Sigmoid colon (tissue), 7 donors: ENCODE data around the gene CDIPT. TPM values are rescaled to one million over a fixed set of nuclear protein-coding genes. Genes with fewer than 3 reads are reported as not detected.
"Not testable (repeated sequence)": the region's sequence is repeated elsewhere in the genome, so short reads cannot be mapped to it uniquely, and the experiment has no call there.

ENCODE experiments used
- DNase-seq: peaks from one replicate; pipeline ENCODE4 v3.0.0-alpha.2; 2019
- H3K27ac ChIP-seq, 4 donors: fragments of 200-600 bp; sonication (generic); one replicate each; pipeline ENCODE4 v1.5.1; 2016 to 2019; ENCODE audit warnings: mild to moderate bottlenecking in 1 of 4
- H3K27me3 ChIP-seq, 3 donors: fragments of 200-600 bp; sonication (generic); one replicate each; pipeline ENCODE4 v1.5.1; 2019; ENCODE audit warnings: mild to moderate bottlenecking in 1 of 3
- H3K36me3 ChIP-seq, 4 donors: fragments of 200-600 bp; sonication (generic); one replicate each; pipeline ENCODE4 v1.5.1; 2016 to 2019
- H3K4me1 ChIP-seq, 4 donors: fragments of 200-600 bp; sonication (generic); one replicate each; pipeline ENCODE4 v1.5.1; 2017 to 2019
- H3K4me3 ChIP-seq, 4 donors: fragments of 200-600 bp; sonication (generic); one replicate each; pipeline ENCODE4 v1.5.1; 2017 to 2019; ENCODE audit warnings: mild to moderate bottlenecking in 2 of 4, moderate library complexity in 1 of 4
- H3K9me3 ChIP-seq, 4 donors: fragments of 200-600 bp in 3 of 4; sonication (generic) in 3 of 4; one replicate each; pipeline versions ENCODE4 v1.5.1 to v1.6.1; 2013 to 2019
- CTCF ChIP-seq, 4 experiments: fragments of 450-650 bp in 3 of 4; fragments of 200-600 bp in 1 of 4; IDR thresholded peaks; one replicate each; pipeline ENCODE4 v1.5.1; 2016 to 2019; ENCODE audit warnings: antibody characterized with exemption in 4 of 4, mild to moderate bottlenecking in 3 of 4, moderate library complexity in 2 of 4
- EP300 ChIP-seq, 4 donors: sonication (generic); formaldehyde crosslinking; IDR thresholded peaks; one replicate each; pipeline ENCODE4 v1.6.1; 2017; ENCODE audit warnings: antibody characterized with exemption in 4 of 4
- POLR2A ChIP-seq, 2 donors: fragments of 450-650 bp; IDR thresholded peaks; one replicate each; pipeline ENCODE4 v1.6.1; 2016; ENCODE audit warnings: antibody characterized with exemption in 2 of 2, mild to moderate bottlenecking in 2 of 2, moderate library complexity in 2 of 2
- POLR2AphosphoS5 ChIP-seq, 4 donors: sonication (generic); formaldehyde crosslinking; IDR thresholded peaks; one replicate each; pipeline ENCODE4 v1.6.1; 2017; ENCODE audit warnings: antibody characterized with exemption in 4 of 4
- WGBS, 2 donors: extraction: QIAGEN DNeasy Blood & Tissue Kit; methylation state at CpG; one replicate each; pipeline ENCODE4 v1.1.7; 2013; 5-methylcytosine and 5-hydroxymethylcytosine counted together
- intact Hi-C: fragments of 100-400 bp; cut with DNase I; formaldehyde crosslinking; loops from one replicate; pipeline ENCODE4 v1.15.1; 2023
- polyA plus RNA-seq, 3 donors: library from polyadenylated mRNA; stranded (reverse); fragments of 200-250 nt; gene quantifications; one replicate each; pipeline ENCODE4 v1.2.3, GENCODE V29; 2013
- total RNA-seq, 4 donors: library from RNA; depleted of rRNA; stranded (reverse); fragments of >200 nt; gene quantifications; one replicate each; pipeline ENCODE4 v1.1.0, GENCODE V29; 2016
- donor health status: healthy with polysubstance abuse.
- donor health status: Bipolar disorder and iron deficiency.
- donor health status: healthy.

The CDIPT gene
- total and polyA plus RNA-seq, 7 donors: 39.8 to 120 (median 107) TPM

- WGBS, 2 donors: 57 to 74% methylated on average over 10 of the region's 10 CpGs
- TF ChIP-seq CTCF (IDR thresholded peaks at IDR 0.05) (no peak), POLR2A (IDR thresholded peaks at IDR 0.05) (no peak), POLR2AphosphoS5 (IDR thresholded peaks at IDR 0.05) (no peak), EP300 (IDR thresholded peaks at IDR 0.05) (no peak)
- H3K9me3 ChIP-seq: no peaks in the 10 kb centered on the region
- H3K4me1 ChIP-seq: no peaks in the 10 kb centered on the region
- no peaks in the 10 kb centered on the region for H3K36me3 ChIP-seq
- no peak for DNase-seq
- peaks cover 0 to 10% (median 4%) of the 10 kb centered on the region in 3 donors for H3K27me3 ChIP-seq
- intact Hi-C loops: no loop called here
- H3K27ac ChIP-seq: no peak overlapping the region
- H3K4me3 ChIP-seq: no peak overlapping the region
These were observed 28.8 kb upstream of the CDIPT start for GRCh38 chr16:29891525-29892457.

DNA sequence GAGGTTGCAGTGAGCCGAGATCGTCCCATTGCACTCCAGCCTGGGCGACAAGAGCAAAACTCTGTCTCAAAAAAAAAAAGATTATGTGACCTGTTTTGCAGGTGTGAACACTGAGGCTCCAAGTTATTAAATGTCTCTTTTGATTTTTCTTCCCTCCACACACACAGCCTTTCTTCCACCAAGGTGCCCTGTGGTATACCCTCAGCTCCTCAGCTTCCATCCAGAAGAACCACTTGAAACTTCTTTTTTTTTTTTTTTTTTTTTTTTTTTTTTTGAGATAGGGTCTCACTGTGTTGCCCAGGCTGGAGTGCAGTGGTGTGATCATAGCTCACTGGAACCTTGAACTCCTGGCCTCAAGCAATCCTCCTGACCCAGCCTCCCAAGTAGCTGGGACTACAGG is 26.3 kb upstream of the CDIPT start:
- H3K27ac ChIP-seq, H3K27me3 ChIP-seq, H3K4me1 ChIP-seq, H3K36me3 ChIP-seq, H3K4me3 ChIP-seq, DNase-seq, H3K9me3 ChIP-seq, intact Hi-C loops: not testable (repeated sequence)
- WGBS, 2 donors: 85 to 95% methylated on average over 3 of the region's 3 CpGs

DNA sequence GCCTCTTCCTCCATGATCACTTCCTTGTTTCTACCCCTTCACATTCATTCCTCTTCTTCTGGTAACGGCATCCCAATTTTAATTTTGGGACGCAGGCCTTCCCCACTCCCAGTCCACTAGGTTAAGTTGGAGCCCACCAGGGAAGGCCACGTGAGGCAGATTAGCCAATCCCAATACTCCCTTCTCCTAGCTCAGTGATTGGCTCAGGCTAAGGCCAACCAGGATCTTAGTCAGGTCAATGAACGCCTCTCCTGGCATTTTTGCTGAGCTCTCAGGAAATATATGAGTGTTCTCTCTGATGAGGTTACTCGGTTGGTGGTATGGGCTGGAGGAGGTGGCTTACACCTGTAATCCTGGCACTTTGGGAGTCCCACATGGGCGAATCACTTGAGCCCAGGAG is 21.0 kb upstream of the CDIPT start:
- peaks cover 0 to 11% (median 10%) of the 10 kb centered on the region in 3 donors for H3K27me3 ChIP-seq
- no peak overlapping the region for H3K4me3 ChIP-seq
- WGBS, 2 donors: 73 to 93% methylated on average over 6 of the region's 6 CpGs
- TF ChIP-seq POLR2AphosphoS5 (IDR thresholded peaks at IDR 0.05) (no peak), EP300 (IDR thresholded peaks at IDR 0.05) (no peak), POLR2A (IDR thresholded peaks at IDR 0.05) (no peak), CTCF (IDR thresholded peaks at IDR 0.05) (no peak)
- intact Hi-C loops: no loop called here
- no peak overlapping the region for H3K27ac ChIP-seq
- no peaks in the 10 kb centered on the region for H3K4me1 ChIP-seq
- no peak for DNase-seq
- H3K36me3 ChIP-seq: no peaks in the 10 kb centered on the region
- H3K9me3 ChIP-seq: no peaks in the 10 kb centered on the region

GRCh38 chr16:29881050-29881449 is 18.0 kb upstream of the CDIPT start:
- no peak overlapping the region for H3K4me3 ChIP-seq
- peaks cover 0 to 3% (median 0%) of the 10 kb centered on the region in 4 donors for H3K9me3 ChIP-seq
- H3K27me3 ChIP-seq: peaks cover 16 to 40% (median 37%) of the 10 kb centered on the region in 3 donors
- no peak for DNase-seq
- peaks cover 0 to 16% (median 9%) of the 10 kb centered on the region in 4 donors for H3K4me1 ChIP-seq
- intact Hi-C loops: no loop called here
- H3K27ac ChIP-seq: no peak overlapping the region
- H3K36me3 ChIP-seq: no peaks in the 10 kb centered on the region
- TF ChIP-seq POLR2AphosphoS5 (IDR thresholded peaks at IDR 0.05): no peak
- no peak for TF ChIP-seq CTCF (IDR thresholded peaks at IDR 0.05)
- no peak for TF ChIP-seq EP300 (IDR thresholded peaks at IDR 0.05)
- TF ChIP-seq POLR2A (IDR thresholded peaks at IDR 0.05): no peak
- 93 to 97% methylated on average over 3 of the region's 3 CpGs for WGBS, 2 donors

DNA sequence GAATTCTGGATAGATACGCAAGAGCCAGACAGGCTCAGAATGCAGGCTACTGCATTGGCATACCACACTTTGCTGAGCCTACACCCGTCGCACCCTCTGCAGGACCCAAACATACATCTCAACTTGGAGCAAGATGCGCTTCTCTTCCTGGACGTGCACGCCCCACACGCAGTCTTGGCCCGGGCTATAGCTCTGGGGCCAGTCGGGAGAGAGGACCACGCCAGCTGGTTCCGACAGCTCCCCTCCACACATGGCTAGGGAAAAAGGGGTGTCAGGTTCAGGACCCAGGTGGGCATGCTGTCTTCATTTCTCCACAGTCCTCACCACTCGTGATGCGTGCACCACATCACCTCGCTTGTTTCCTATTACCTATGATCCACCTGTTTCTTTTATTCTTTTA is 15.1 kb upstream of the CDIPT start:
- peaks cover 0 to 16% (median 9%) of the 10 kb centered on the region in 4 donors for H3K4me1 ChIP-seq
- H3K27ac ChIP-seq: no peak overlapping the region
- H3K9me3 ChIP-seq: peaks cover 0 to 3% (median 0%) of the 10 kb centered on the region in 4 donors
- intact Hi-C loops: no loop called here
- TF ChIP-seq CTCF (IDR thresholded peaks at IDR 0.05): no peak
- no peak for TF ChIP-seq POLR2A (IDR thresholded peaks at IDR 0.05)
- TF ChIP-seq EP300 (IDR thresholded peaks at IDR 0.05): no peak
- no peak for TF ChIP-seq POLR2AphosphoS5 (IDR thresholded peaks at IDR 0.05)
- no peak for DNase-seq
- H3K4me3 ChIP-seq: no peak overlapping the region
- H3K27me3 ChIP-seq: peaks cover 19 to 55% (median 41%) of the 10 kb centered on the region in 3 donors
- 94 to 96% methylated on average over 14 of the region's 14 CpGs for WGBS, 2 donors
- H3K36me3 ChIP-seq: no peaks in the 10 kb centered on the region
